ENCODE data around the gene ZNF782. TPM values are rescaled to one million over a fixed set of nuclear protein-coding genes. Genes with fewer than 3 reads are reported as not detected.
A peak's percentile ranks its signal among the peaks of the same experiment; 100 is the strongest.
"Not testable (repeated sequence)": the region's sequence is repeated elsewhere in the genome, so short reads cannot be mapped to it uniquely, and the experiment has no call there.

ZNF782 gene
- total RNA-seq (10 to 100 TPM in 2 of 9 donors, 1 to 10 TPM in 6, under 1 TPM in 1; 0.60 to 20.3 (median 6.4) TPM), polyA plus RNA-seq (1 to 10 TPM; 1.2 to 4.4 (median 2.8) TPM)
- long read RNA-seq, donor 1, partial matches to known transcripts = 0 of 1 reads
- long read RNA-seq, donor 1, other reads (novel, unspliced or antisense) = 0 of 1 reads
- long read RNA-seq, donor 2, partial matches to known transcripts = 0 of 1 reads
- long read RNA-seq, donor 2, other reads (novel, unspliced or antisense) = 0 of 1 reads
- long read RNA-seq, donor 3 = 0 reads
- long read RNA-seq, donor 4, partial matches to known transcripts = 0 of 1 reads
- long read RNA-seq, donor 4, other reads (novel, unspliced or antisense) = 1 of 1 reads
- long read RNA-seq, donor 5, partial matches to known transcripts = 0 of 2 reads
- long read RNA-seq, donor 5, other reads (novel, unspliced or antisense) = 1 of 2 reads
- long read RNA-seq, donor 6 = 0 reads
- long read RNA-seq, donor 7 = 0 reads
- long read RNA-seq, donor 8 = 0 reads
- long read RNA-seq, donor 9 = 0 reads
- long read RNA-seq, donor 10 = 0 reads

- TF ChIP-seq POLR2A (IDR thresholded peaks at IDR 0.05) = peak; percentile 42 to 64
- no peak for TF ChIP-seq CTCF (IDR thresholded peaks at IDR 0.05)
- intact Hi-C loops (cut with DNase I) = loop anchor here in 1 of 2 donors (10.0 kb wide), 1 partner anchor 261 kb away; no protein-coding TSS in a partner anchor
Measured at GRCh38 chr9:96853781-96854650, at the start of gene ZNF782. ZNF782 (minus strand) TSS chr9:96854514; CDS start chr9:96851961, 2,553 bp downstream.

GRCh38 chr9:96900010-96900409 lies 45.7 kb upstream of the ZNF782 start:
- H3K27ac ChIP-seq; intact Hi-C loops (cut with DNase I); H3K9me3 ChIP-seq (replicated peaks in 1 of 3); H3K4me3 ChIP-seq; H3K27me3 ChIP-seq; H3K36me3 ChIP-seq (replicated peaks in 1 of 2); H3K4me1 ChIP-seq (replicated peaks in 1 of 2): not testable (repeated sequence)
- peak in 4 of 7 donors; percentile 21 to 42 (median 34) for DNase-seq
- WGBS, 4 donors = 10 to 42% (median 24%) methylated on average over 1 of the region's 2 CpGs; no CpG with 5 or more reads in 1 of the 4 donors

More at GRCh38 chr9:96853781-96854650, at the start of gene ZNF782:
- peaks cover 18 to 40% of the 10 kb centered on the region in 2 donors for H3K4me1 ChIP-seq (replicated peaks in 1 of 2)
- peak within 1 kb of the TSS in 4 of 5 donors; percentile 60 to 79 (median 70) for H3K27ac ChIP-seq
- 0 to 1% (median 0%) methylated on average over 22 to 67 of the region's 67 CpGs for WGBS, 4 donors
- H3K9me3 ChIP-seq (replicated peaks in 1 of 3) = no peaks in the 10 kb centered on the region
- H3K27me3 ChIP-seq = no peaks in the 10 kb centered on the region
- H3K4me3 ChIP-seq = peak within 1 kb of the TSS; percentile 66 to 95 (median 78)
- H3K36me3 ChIP-seq (replicated peaks in 1 of 2) = no peaks in the 10 kb centered on the region
- peak; percentile 91 to 97 (median 94) for DNase-seq

GRCh38 chr9:96892131-96892530 lies 37.8 kb upstream of the ZNF782 start:
- no peak for DNase-seq
- Histone ChIP-seq H3K4me1 (replicated peaks in 1 of 2) (no peaks in the 10 kb centered on the region), H3K27ac (no peak overlapping the region), H3K9me3 (replicated peaks in 1 of 3) (no peaks in the 10 kb centered on the region), H3K4me3 (no peak overlapping the region), H3K27me3 (no peaks in the 10 kb centered on the region), H3K36me3 (replicated peaks in 1 of 2) (no peaks in the 10 kb centered on the region)
- TF ChIP-seq POLR2A (IDR thresholded peaks at IDR 0.05) = no peak
- TF ChIP-seq CTCF (IDR thresholded peaks at IDR 0.05) = no peak
- WGBS, 4 donors = 97 to 100% (median 98%) methylated on average over 7 of the region's 7 CpGs
- intact Hi-C loops (cut with DNase I) = no loop called here

- 89 to 97% (median 92%) methylated on average over 3 to 4 of the region's 4 CpGs for WGBS, 4 donors
- Histone ChIP-seq H3K36me3 (replicated peaks in 1 of 2) (no peaks in the 10 kb centered on the region), H3K4me3 (no peak overlapping the region), H3K27ac (no peak overlapping the region), H3K4me1 (replicated peaks in 1 of 2) (no peaks in the 10 kb centered on the region), H3K27me3 (no peaks in the 10 kb centered on the region), H3K9me3 (replicated peaks in 1 of 3) (no peaks in the 10 kb centered on the region)
- TF ChIP-seq POLR2A (IDR thresholded peaks at IDR 0.05) (no peak), CTCF (IDR thresholded peaks at IDR 0.05) (no peak)
- intact Hi-C loops (cut with DNase I) = no loop called here
- no peak for DNase-seq
Measured at GRCh38 chr9:96888591-96888990, 34.3 kb upstream of the ZNF782 start.

Measured in adrenal gland (tissue), 19 donors.